ENCODE measurements around the gene TACR1.
"Not testable (repeated sequence)": the region's sequence is repeated elsewhere in the genome, so short reads cannot be mapped to it uniquely, and the experiment has no call there.

TACR1 gene

DNA sequence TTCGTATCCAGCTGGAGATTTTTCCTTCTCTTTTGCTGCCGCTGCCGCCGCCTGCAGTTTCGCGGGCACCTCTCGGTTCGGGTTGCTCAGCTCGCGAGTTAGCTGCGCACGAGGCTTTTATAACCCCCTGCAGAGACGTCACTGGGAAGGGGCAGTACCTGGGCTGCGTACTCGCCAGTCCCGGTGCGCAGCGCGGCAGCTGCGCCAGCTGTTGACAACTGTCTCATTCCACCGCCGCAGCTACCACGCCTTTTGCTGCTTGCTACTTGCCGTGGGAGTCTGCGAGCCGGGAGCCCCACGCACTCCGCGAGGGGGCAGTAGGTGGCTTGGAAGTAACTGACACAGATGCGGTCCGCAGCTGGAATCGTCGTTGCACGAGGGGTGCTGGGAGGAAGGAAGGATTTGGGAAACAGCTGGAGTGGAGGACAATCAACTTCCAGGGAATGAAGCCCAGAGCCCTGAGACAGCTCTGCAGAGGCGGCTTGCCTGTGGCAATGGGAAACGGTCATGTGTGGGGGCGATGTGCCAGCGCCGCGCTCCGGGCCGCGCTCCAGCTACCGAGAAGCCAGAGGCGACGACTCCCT, at the start of gene TACR1:
TACR1 (minus strand) TSS at position 93 of the 584 bp plus-strand sequence. CDS start 586 bp downstream, outside the sequence.
- in situ Hi-C loops (cut with MboI; ENCODE audit: low sequenced_read_pairs) = no loop called here

DNA sequence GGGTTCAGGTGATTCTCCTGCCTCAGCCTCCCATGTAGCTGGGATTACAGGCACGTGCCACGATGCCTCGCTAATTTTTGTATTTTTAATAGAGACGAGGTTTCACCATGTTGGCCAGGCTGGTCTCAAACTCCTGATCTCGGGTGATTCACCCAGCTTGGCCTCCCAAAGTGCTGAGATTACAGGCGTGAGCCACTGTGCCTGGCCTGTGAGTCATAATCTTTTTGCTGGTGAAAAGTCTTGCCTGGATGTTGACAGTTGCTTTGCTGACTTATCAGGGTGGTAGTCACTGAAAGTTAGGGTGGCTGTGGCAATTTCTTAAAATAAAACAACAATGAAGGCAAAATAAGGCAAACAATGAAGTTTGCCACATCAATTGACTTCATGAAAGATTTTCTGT, 49.3 kb upstream of the TACR1 start:
- in situ Hi-C loops (cut with MboI; ENCODE audit: low sequenced_read_pairs) = not testable (repeated sequence)

DNA sequence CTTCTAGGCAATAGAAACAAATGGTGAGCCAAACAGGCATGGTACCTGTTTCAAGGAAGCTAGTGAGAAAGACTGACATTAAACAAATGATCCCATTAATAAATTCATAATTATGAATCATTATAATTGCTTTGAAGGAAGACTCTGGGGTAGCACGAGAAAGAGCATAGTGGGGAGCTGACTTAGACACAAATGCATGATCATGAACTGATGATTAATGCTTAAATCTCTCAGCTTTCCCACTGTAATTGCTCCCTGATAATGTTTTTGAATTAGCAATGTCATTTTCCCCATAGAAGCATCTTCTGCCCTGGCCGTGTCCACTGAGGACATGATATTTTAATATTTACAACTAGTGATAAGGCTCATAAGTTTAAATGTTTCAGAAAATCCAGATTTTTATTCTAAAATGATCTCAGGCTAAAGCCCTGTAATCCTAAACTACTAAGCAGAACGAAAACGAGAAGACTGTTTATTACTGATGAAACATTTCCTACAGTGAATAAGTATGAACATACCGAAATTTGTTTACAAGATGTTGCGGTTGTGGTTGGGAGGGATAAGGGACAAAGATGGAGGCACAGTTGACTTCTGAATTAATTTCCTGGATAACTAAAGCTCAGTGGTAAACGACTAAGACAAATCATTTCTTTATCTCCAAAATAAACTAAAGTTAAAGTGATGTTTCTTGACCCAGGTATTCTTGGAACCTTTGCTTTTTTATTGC, 47.3 kb upstream of the TACR1 start:
- in situ Hi-C loops (cut with MboI; ENCODE audit: low sequenced_read_pairs) = no loop called here

DNA sequence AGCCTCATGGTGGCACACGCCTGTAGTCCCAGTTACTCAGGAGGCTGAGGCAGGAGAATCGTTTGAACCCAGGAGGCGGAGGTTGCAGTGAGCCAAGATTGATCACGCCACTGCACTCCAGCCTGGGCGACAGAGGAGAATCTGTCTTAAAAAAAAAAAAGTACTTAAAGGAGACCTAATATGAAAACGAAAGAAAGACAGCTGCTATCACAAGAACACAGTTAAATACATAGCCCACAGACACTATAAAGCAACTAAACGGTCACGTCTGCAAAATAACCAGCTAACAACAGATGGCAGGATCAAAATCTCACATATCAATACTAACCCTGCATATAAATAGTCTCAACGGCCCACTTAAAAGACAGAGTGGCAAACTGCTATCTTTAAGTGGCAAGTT, 43.9 kb upstream of the TACR1 start:
- in situ Hi-C loops (cut with MboI; ENCODE audit: low sequenced_read_pairs) = no loop called here

- in situ Hi-C loops (cut with MboI; ENCODE audit: low sequenced_read_pairs) = no loop called here
Measured at GRCh38 chr2:75241696-75242095, 42.4 kb upstream of the TACR1 start.

DNA sequence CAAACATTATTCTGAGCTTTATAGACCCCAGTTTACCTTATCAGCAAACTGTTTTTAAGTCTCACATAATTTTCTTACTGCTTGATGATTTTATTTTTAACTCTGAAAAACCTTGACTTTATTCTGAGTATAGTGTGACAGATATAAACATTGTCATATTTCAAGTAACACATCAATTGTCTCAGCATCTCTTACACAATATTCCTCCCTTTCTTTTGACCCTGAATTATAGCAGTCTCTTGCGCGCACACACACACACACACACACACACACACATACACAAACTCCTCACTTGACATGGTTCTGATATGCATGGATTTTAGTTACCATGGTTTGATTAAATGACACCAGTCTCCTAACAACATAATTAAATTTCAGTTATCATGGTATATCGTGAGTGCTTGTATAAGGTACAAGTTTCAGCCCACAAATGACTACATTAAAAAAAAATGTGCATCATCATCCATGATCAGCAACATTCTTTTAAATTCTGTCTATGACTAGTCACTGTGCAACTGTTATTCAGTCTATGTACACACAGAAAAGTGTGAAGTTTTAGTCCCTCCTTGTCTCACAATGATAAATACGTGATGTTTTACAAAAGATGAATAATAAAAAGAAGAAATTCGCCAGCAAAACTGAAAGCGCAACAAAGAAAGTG, 39.5 kb upstream of the TACR1 start:
- in situ Hi-C loops (cut with MboI; ENCODE audit: low sequenced_read_pairs) = no loop called here

DNA sequence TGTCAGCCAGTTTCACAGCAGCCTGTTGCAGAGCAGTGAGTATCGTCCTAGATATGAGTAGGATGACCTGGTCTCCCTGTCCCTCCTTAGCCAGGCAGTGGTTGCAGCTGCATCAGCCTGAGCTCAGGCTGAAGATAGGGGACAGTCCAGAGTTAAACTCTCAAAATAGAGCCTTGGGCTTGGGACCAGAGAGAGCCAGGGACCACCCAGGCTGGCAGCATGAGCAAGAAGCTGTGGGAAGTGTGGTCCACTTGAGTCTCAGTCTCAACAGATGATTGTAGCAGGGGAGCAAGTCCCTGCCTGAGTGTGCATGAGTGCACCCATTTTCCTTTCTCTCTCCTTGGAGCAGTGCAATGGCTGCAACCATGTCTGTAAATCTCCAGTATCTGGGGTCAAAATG, 38.0 kb upstream of the TACR1 start:
- in situ Hi-C loops (cut with MboI; ENCODE audit: low sequenced_read_pairs) = no loop called here

DNA sequence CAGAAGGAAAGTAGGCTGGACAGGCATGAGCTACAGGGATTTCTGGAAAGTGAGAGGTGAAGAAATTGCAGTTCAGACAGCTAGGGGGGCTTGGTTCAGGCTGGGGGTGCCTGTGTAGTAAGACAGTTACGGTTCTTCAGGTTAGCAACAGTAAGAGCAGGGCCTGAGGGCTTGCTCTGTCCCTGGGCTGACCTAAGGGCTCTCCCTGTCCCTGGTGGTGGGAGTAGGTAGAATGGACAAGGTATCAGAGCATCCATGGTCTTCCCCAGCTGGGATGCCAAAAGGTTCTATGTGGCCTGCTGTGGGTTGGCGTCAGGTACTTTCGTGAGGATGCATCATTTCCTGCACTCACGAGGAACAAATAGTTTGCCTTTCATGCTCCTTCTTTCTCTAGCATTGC, 34.6 kb upstream of the TACR1 start:
- in situ Hi-C loops (cut with MboI; ENCODE audit: low sequenced_read_pairs) = no loop called here

DNA sequence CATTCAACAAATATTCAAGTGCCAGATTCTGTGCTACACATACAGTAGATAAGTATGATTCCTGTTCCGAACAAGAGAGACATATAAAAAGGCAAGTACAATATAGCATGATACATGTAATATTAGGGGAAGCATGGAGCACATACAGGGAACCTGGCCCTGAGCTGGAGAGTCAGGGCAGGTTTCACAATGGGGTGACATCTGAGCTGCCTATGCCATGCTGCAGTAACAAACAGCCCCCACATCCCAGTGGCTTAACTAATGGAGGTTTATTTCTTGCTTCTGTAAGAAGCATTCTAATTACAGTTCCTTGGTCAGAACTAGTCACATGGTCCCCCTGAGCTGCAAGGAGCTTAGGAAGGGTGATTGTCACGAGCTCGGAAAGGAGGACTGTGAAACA, 27.3 kb upstream of the TACR1 start:
- in situ Hi-C loops (cut with MboI; ENCODE audit: low sequenced_read_pairs) = no loop called here

DNA sequence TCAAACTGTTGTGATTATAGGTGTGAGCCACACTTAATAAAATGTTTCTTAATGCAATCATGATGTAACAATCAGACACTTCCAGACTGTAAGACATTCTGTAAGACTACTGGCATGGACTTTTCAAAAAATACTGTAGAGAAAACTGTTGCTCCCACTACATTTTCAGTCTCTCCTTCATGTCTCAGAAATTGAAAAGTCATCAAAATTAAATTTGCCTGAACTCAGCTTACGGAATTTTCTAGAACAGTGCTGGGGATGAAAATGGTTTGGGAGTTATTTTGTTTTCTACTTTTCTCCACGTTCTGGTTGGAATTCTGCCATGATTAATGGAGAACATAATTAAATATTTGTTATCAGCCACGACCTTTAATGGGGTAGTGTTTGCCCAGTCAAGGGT, 26.8 kb upstream of the TACR1 start:
- in situ Hi-C loops (cut with MboI; ENCODE audit: low sequenced_read_pairs) = no loop called here

DNA sequence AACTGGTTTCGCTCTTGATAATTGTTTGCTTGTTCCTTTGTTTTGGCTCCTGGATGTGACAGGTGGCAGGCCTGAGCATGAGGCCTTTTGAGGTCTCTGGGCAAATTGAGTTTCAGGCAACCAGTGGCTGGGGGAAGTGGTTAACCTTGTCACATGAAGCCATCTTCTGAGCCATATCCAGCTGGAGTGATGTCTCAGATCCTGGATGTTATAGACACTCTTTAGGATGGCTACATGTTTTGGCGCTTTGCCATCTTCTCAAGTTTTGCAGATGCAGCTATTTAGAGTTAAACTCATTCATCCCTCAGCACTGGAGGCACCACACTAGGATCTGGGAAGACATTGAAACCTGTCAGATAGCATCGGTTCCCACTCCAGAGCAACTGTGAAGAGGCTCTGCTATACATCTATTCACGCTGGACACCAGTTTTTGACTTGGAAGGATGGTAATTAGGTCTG, 25.3 kb upstream of the TACR1 start:
- in situ Hi-C loops (cut with MboI; ENCODE audit: low sequenced_read_pairs) = no loop called here

DNA sequence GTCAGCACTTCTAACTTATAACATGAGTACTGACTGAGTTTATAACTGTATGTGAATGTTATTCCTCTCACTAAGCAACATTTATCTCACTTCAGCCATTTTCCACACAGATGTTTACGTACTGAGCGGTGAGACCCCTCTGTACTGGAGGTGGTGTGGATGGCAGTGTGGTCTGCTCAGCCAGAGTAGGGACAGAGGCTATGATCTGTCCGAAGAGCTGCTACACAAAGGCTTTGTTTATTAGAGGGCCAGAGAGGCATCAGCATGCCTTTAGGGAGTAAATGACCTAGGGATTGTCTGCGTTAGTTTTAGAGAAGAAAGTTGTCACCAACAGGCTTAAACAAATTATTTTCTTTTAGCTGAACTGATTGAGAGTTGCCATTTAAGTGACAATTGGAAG, 23.2 kb upstream of the TACR1 start:
- in situ Hi-C loops (cut with MboI; ENCODE audit: low sequenced_read_pairs) = no loop called here

- in situ Hi-C loops (cut with MboI; ENCODE audit: low sequenced_read_pairs) = no loop called here
Measured at GRCh38 chr2:75221862-75222261, 22.5 kb upstream of the TACR1 start.

GRCh38 chr2:75219213-75219612, 19.9 kb upstream of the TACR1 start:
- in situ Hi-C loops (cut with MboI; ENCODE audit: low sequenced_read_pairs) = not testable (repeated sequence)

- in situ Hi-C loops (cut with MboI; ENCODE audit: low sequenced_read_pairs) = no loop called here
Measured at GRCh38 chr2:75211266-75211770, 12.0 kb upstream of the TACR1 start.

GRCh38 chr2:75210409-75210808, 11.1 kb upstream of the TACR1 start:
- in situ Hi-C loops (cut with MboI; ENCODE audit: low sequenced_read_pairs) = no loop called here

DNA sequence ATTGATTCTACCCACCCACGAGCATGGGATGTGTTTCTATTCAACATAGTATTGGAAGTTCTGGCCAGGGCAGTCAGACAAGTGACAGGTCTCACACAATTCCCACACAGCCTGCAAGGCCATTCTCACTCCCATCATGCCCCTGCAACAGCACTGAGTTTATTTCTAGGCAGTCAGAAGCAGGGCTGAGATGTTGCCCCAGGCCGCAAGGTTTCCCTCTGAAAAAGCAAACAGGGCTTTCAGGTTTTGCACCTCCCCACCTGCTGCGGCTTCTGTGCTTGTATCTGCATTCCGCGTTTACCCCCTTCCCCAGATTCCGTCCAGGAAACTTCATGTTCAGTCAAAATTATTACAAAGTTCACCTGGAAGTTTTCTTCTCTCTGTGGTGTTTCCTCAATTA, 9.4 kb upstream of the TACR1 start:
- in situ Hi-C loops (cut with MboI; ENCODE audit: low sequenced_read_pairs) = no loop called here

DNA sequence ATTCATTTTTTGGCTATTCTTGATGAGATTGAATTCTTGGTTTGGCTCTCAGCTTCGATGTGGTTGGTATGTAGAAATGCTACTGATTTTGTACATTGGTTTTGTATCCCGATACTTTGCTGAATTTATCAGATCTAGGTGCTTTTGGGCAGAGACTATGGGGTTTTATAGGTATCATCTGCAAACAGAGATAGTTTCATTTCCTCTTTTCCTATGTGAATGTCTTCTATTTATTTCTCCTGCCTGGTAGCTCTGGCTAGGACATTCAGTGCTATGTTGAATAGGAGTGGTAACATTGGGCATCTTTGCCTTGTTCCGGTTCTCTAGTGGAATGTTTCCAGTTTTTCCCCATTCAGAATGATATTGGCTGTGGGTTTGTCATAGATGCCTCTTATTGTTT, 5.5 kb upstream of the TACR1 start:
- in situ Hi-C loops (cut with MboI; ENCODE audit: low sequenced_read_pairs) = no loop called here

GRCh38 chr2:75202359-75202758, 3.0 kb upstream of the TACR1 start:
- in situ Hi-C loops (cut with MboI; ENCODE audit: low sequenced_read_pairs) = no loop called here

DNA sequence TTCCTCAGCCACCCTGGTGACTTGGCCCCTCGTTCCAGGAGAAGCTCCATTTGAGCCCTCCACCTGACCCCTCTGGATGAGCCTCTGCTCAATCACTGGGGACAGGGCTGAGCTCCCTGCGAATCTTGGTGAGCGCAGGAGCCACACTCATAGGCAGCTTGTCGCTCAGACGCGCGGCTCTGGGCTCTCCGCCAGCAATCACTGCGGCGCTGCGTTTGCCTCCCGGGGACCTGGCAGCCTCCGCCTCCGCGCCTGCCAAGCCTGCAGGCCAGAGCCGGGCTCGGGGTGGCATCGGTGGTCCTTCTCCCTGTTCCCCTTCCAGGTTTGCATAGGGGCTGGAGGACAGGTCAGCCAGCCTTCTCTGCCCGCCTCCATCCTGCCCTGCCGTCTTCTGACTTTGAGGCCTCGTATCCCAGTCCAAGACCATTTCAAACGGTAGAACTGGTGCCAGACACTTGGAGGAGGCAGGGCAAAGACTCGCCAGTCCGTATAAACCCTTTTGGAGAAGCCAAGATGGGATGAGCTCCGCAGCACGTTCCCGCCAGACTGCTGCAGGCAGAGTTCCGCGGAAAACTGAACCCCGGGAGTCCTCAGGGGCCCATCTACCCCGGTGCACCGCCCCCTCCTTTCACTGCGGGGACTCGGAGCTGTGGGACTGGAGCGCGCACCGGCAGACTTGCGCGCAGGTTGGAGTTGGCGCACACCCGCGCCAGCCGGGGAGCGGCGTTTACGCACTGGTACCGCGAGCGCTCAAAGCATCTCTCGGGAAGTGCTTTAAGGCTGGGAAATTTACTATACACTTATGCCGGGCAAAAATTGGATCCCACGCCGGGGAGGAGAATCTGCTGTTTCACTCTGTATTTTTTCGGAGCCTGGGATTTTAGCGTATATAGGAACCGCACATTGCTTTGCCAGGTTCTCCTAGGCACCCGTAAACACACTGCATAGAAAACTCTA, 1.1 kb upstream of the TACR1 start:
- in situ Hi-C loops (cut with MboI; ENCODE audit: low sequenced_read_pairs) = no loop called here
